H9 (cell line): Measurements from ENCODE around the gene COLEC12. TPM values are rescaled to one million over a fixed set of nuclear protein-coding genes. Genes with fewer than 3 reads are reported as not detected.

Experiments
- DNase-seq: peaks from one replicate; pipeline ENCODE4 v3.0.0-alpha.2; 2017
- H2AFZ ChIP-seq: one replicate; pipeline ENCODE4 v1.6.1; 2013; ENCODE audit warnings: mild to moderate bottlenecking, low read length, control low read depth, moderate library complexity
- H2AK5ac ChIP-seq: 2 replicates; pipeline ENCODE4 v1.6.1; 2013; ENCODE audit warnings: low read length, control low read depth, mixed read lengths; ENCODE audit not compliant: insufficient read length
- H2BK120ac ChIP-seq: one replicate; pipeline ENCODE4 v1.6.1; 2013; ENCODE audit warnings: low read depth, mild to moderate bottlenecking, low read length, control low read depth, inconsistent platforms; ENCODE audit not compliant: poor library complexity, severe bottlenecking
- H2BK12ac ChIP-seq: 2 replicates; pipeline ENCODE4 v1.6.1; 2013; ENCODE audit warnings: low read length, control low read depth, mixed read lengths, low read depth; ENCODE audit not compliant: insufficient read length
- H2BK15ac ChIP-seq: 2 replicates; pipeline ENCODE4 v1.6.1; 2013; ENCODE audit warnings: low read depth, low read length, control low read depth
- H2BK20ac ChIP-seq: one replicate; pipeline ENCODE4 v1.6.1; 2013; ENCODE audit warnings: low read depth, mild to moderate bottlenecking, low read length, control low read depth, inconsistent platforms; ENCODE audit not compliant: poor library complexity, severe bottlenecking
- H2BK5ac ChIP-seq: 2 replicates; pipeline ENCODE4 v1.6.1; 2013; ENCODE audit warnings: low read length, control low read depth, mixed read lengths; ENCODE audit not compliant: insufficient read length
- H3K14ac ChIP-seq: 2 replicates; pipeline ENCODE4 v1.6.1; 2013; ENCODE audit warnings: low read length, control low read depth; ENCODE audit not compliant: insufficient read depth
- H3K18ac ChIP-seq: 2 replicates; pipeline ENCODE4 v1.6.1; 2013; ENCODE audit warnings: low read depth, mild to moderate bottlenecking, mixed read lengths, low read length, control low read depth; ENCODE audit not compliant: insufficient read length
- H3K23ac ChIP-seq: 2 replicates; pipeline ENCODE4 v1.6.1; 2013; ENCODE audit warnings: low read length, control low read depth, mixed read lengths, low read depth; ENCODE audit not compliant: insufficient read length
- H3K23me2 ChIP-seq: 2 replicates; pipeline ENCODE4 v1.6.1; 2013; ENCODE audit warnings: low read depth, mild to moderate bottlenecking, mixed read lengths, low read length, control low read depth; ENCODE audit not compliant: insufficient read length, poor library complexity, severe bottlenecking
- H3K27ac ChIP-seq: 2 replicates; pipeline ENCODE4 v1.5.1; 2013; ENCODE audit warnings: low read length, control low read depth, mixed read lengths, low read depth; ENCODE audit not compliant: insufficient read length
- H3K27me3 ChIP-seq: 2 replicates; pipeline ENCODE4 v1.6.1; 2013; ENCODE audit warnings: low read length, control low read depth, inconsistent platforms; ENCODE audit not compliant: insufficient read depth
- H3K4ac ChIP-seq: 2 replicates; pipeline ENCODE4 v1.6.1; 2013; ENCODE audit warnings: low read depth, mild to moderate bottlenecking, control low read depth, inconsistent platforms, low read length, moderate library complexity
- H3K4me1 ChIP-seq: 2 replicates; pipeline ENCODE4 v1.6.1; 2013; ENCODE audit warnings: low read length, control low read depth, inconsistent platforms; ENCODE audit not compliant: insufficient read depth
- H3K4me2 ChIP-seq: 2 replicates; pipeline ENCODE4 v1.6.1; 2013; ENCODE audit warnings: low read length, control low read depth, mixed read lengths; ENCODE audit not compliant: insufficient read length, insufficient read depth
- H3K56ac ChIP-seq: 2 replicates; pipeline ENCODE4 v1.6.1; 2013; ENCODE audit warnings: low read depth, mild to moderate bottlenecking, mixed read lengths, low read length, control low read depth; ENCODE audit not compliant: insufficient read length
- H3K79me1 ChIP-seq: 2 replicates; pipeline ENCODE4 v1.6.1; 2013; ENCODE audit warnings: low read depth, mild to moderate bottlenecking, moderate library complexity, low read length, control low read depth, inconsistent platforms; ENCODE audit not compliant: insufficient read depth, poor library complexity, severe bottlenecking
- H3K79me2 ChIP-seq: 2 replicates; pipeline ENCODE4 v1.6.1; 2013; ENCODE audit warnings: low read length, control low read depth, inconsistent platforms; ENCODE audit not compliant: insufficient read depth
- H3K9ac ChIP-seq: 2 replicates; pipeline ENCODE4 v1.6.1; 2013; ENCODE audit warnings: low read length, control low read depth, mixed read lengths; ENCODE audit not compliant: insufficient read length; ENCODE audit errors: extremely low read depth
- H3K9me3 ChIP-seq: one replicate; pipeline ENCODE4 v1.6.1; 2013; ENCODE audit warnings: low read depth, low read length, inconsistent platforms; ENCODE audit not compliant: control insufficient read depth
- H3T11ph ChIP-seq: one replicate; pipeline ENCODE4 v1.6.1; 2013; ENCODE audit warnings: mild to moderate bottlenecking, low read length, control low read depth, inconsistent platforms
- H4K20me1 ChIP-seq: one replicate; pipeline ENCODE4 v1.6.1; 2013; ENCODE audit not compliant: control insufficient read depth, insufficient read length, insufficient read depth
- H4K5ac ChIP-seq: 2 replicates; pipeline ENCODE4 v1.6.1; 2013; ENCODE audit warnings: low read depth, mild to moderate bottlenecking, mixed read lengths, low read length, control low read depth; ENCODE audit not compliant: insufficient read length
- H4K8ac ChIP-seq: replicated peaks from 2 replicates; pipeline ENCODE4 v1.6.1; 2013; ENCODE audit warnings: low read length, control low read depth, mixed read lengths, low read depth; ENCODE audit not compliant: insufficient read length
- H4K91ac ChIP-seq: 2 replicates; pipeline ENCODE4 v1.6.1; 2013; ENCODE audit warnings: low read depth, mild to moderate bottlenecking, moderate library complexity, mixed read lengths, low read length, control low read depth; ENCODE audit not compliant: insufficient read length
- H3K27ac Mint-ChIP-seq, 3 experiments: 2 replicates in 2 of 3; 3 replicates in 1 of 3; pipeline ENCODE4 v1.8.0; 2020 to 2021; ENCODE audit warnings: mixed read lengths in 3 of 3, mild to moderate bottlenecking in 1 of 3, moderate library complexity in 1 of 3
- H3K27me3 Mint-ChIP-seq: 2 replicates; pipeline ENCODE4 v1.8.0; 2021; ENCODE audit warnings: low read depth, mild to moderate bottlenecking, moderate library complexity, mixed read lengths
- H3K36me3 Mint-ChIP-seq, 3 experiments: 2 replicates in 2 of 3; 3 replicates in 1 of 3; pipeline ENCODE4 v1.8.0; 2020 to 2021; ENCODE audit warnings: low read depth in 3 of 3, mixed read lengths in 3 of 3; ENCODE audit not compliant: insufficient read depth in 1 of 3
- H3K4me1 Mint-ChIP-seq, 2 experiments: 2 replicates each; pipeline ENCODE4 v1.8.0; 2020; ENCODE audit warnings: mixed read lengths in 2 of 2
- H3K4me3 Mint-ChIP-seq, 2 experiments: 2 replicates in 1 of 2; 3 replicates in 1 of 2; pipeline ENCODE4 v1.8.0; 2020 to 2021; ENCODE audit warnings: mild to moderate bottlenecking in 2 of 2, mixed read lengths in 2 of 2, moderate library complexity in 1 of 2
- H3K9me3 Mint-ChIP-seq, 2 experiments: 2 replicates in 1 of 2; 3 replicates in 1 of 2; pipeline ENCODE4 v1.8.0; 2020; ENCODE audit warnings: mild to moderate bottlenecking in 2 of 2, mixed read lengths in 2 of 2, moderate library complexity in 1 of 2
- WGBS: extraction: QIAGEN DNeasy Blood & Tissue Kit; methylation state at CpG from one replicate; pipeline ENCODE4 v1.1.7; 2013; ENCODE audit warnings: missing lambda C conversion rate, low lambda C conversion rate, mixed read lengths; ENCODE audit not compliant: insufficient read length; ENCODE audit errors: extremely low coverage; 5-methylcytosine and 5-hydroxymethylcytosine counted together
- total RNA-seq: library from RNA; stranded (reverse); gene quantifications from 2 replicates; pipeline ENCODE4 v1.2.1, GENCODE V29; 2021
- TF ChIP-seq, protein P1 (sequence below): fragments of 200-600 bp; sonication (generic); conservative IDR thresholded peaks from 3 replicates; pipeline ENCODE4 v1.8.0; 2021; ENCODE audit warnings: antibody characterized with exemption, mild to moderate bottlenecking

Gene COLEC12
- total RNA-seq, 1 experiment from 2014 or later = 0.70 TPM

GRCh38 chr18:384897-385296 lies 115.6 kb downstream of the COLEC12 start:
- Histone ChIP-seq H4K8ac (no peak overlapping the region), H3K18ac (no peak overlapping the region), H2AK5ac (no peak overlapping the region), H3K14ac (no peak overlapping the region), H3K27ac (no peak overlapping the region), H3K9ac (no peak overlapping the region), H3K23ac (no peak overlapping the region), H2BK120ac (no peak overlapping the region), H3K27me3 (no peaks in the 10 kb centered on the region; the same call in 1 of the 2 replicates), H3K23me2 (no peaks in the 10 kb centered on the region), H4K91ac (no peak overlapping the region), H2BK15ac (no peak overlapping the region), H2BK5ac (no peak overlapping the region), H3K79me2 (no peaks in the 10 kb centered on the region), H3K56ac (no peak overlapping the region), H3K9me3 (no peaks in the 10 kb centered on the region), H2BK12ac (no peak overlapping the region), H4K20me1 (no peaks in the 10 kb centered on the region), H3K79me1 (no peaks in the 10 kb centered on the region), H2AFZ (no peak overlapping the region), H4K5ac (no peak overlapping the region), H2BK20ac (no peak overlapping the region), H3K4me1 (no peaks in the 10 kb centered on the region), H3K4me2 (no peak overlapping the region), H3T11ph (no peak overlapping the region), H3K4ac (no peak overlapping the region)
- Mint-ChIP-seq H3K4me1 (peaks cover 3 to 4% of the 10 kb centered on the region in 2 experiments; a peak in 1 of 4 replicates), H3K36me3 (no peaks in the 10 kb centered on the region), H3K27me3 (peaks cover 3% of the 10 kb centered on the region), H3K4me3 (no peak overlapping the region), H3K9me3 (no peaks in the 10 kb centered on the region; a peak in 1 of 5 replicates), H3K27ac (no peak overlapping the region)
- DNase-seq = no peak
- TF ChIP-seq, protein P1, sequence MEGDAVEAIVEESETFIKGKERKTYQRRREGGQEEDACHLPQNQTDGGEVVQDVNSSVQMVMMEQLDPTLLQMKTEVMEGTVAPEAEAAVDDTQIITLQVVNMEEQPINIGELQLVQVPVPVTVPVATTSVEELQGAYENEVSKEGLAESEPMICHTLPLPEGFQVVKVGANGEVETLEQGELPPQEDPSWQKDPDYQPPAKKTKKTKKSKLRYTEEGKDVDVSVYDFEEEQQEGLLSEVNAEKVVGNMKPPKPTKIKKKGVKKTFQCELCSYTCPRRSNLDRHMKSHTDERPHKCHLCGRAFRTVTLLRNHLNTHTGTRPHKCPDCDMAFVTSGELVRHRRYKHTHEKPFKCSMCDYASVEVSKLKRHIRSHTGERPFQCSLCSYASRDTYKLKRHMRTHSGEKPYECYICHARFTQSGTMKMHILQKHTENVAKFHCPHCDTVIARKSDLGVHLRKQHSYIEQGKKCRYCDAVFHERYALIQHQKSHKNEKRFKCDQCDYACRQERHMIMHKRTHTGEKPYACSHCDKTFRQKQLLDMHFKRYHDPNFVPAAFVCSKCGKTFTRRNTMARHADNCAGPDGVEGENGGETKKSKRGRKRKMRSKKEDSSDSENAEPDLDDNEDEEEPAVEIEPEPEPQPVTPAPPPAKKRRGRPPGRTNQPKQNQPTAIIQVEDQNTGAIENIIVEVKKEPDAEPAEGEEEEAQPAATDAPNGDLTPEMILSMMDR = no peak
- WGBS = no CpG with 5 or more reads among the region's 2 CpGs
